SIG-M5 (cell line): Measurements from ENCODE around the gene FRMPD1.

Source experiments
- DNase-seq: peaks from one replicate; lab custom pipeline; 2025; lab: John Stamatoyannopoulos, UW

FRMPD1 gene

DNA sequence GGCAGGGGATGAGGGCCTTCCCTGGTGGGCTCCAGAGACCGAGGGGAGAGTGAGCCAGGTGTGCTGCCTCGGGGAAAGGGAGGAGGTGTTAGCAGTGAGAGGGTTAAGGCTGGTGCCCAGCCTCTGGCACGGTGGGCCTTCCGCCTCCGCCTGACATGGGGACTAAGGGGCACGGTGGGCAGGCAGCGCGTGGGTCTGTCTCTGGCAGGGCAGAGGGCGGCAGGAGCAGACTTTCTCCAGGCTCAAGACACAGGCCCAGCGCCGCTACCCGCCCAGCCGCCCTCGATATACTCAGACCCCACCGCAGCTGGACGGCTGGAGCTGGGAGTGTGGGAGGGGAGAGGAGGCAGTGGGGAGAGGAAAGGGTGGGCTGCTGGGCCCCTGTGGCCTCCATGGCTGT is 14.9 kb upstream of the FRMPD1 start:
- DNase-seq: no peak

DNA sequence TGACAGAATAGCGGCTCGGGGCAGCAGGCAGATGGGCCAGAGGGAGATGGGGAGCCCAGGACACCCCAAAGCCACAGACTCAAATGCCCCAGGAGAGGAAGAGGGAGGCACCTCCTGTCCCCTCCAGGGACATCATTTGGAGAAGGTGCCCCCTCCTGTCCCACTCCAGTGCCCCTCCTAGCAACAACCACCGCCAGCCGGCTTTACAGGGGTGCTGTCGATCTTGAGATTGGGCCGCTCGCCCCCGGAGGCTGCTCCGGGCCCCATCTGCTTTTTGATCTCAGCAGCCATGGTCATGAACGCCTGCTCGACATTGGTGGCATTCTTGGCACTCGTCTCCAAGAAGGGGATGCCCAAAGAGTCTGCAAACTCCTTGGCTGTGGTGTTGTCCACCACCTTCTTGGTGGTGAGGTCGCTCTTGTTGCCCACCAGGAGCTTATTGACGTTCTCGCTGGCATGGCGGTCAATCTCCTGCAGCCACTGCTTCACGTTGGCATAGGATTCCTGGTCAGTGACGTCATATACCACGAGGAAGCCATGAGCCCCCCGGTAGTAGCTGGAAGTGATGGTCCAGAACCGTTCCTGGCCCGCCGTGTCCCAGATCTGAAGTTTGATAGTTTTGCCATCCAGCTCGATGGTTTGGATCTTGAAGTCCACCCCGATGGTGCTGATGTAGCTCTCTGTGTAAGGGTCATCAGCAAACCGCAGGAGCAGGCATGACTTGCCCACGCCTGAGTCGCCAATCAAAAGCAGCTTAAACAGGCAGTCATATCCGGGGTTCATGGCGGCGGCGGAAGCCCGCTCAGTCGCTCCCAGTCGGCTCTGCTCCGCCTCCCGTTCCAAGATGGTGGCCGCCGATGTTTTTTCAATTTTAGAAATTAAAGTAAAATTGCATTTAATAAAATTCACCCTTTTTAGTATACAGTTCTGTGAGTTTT is 14.0 kb upstream of the FRMPD1 start:
- DNase-seq: no peak

DNA sequence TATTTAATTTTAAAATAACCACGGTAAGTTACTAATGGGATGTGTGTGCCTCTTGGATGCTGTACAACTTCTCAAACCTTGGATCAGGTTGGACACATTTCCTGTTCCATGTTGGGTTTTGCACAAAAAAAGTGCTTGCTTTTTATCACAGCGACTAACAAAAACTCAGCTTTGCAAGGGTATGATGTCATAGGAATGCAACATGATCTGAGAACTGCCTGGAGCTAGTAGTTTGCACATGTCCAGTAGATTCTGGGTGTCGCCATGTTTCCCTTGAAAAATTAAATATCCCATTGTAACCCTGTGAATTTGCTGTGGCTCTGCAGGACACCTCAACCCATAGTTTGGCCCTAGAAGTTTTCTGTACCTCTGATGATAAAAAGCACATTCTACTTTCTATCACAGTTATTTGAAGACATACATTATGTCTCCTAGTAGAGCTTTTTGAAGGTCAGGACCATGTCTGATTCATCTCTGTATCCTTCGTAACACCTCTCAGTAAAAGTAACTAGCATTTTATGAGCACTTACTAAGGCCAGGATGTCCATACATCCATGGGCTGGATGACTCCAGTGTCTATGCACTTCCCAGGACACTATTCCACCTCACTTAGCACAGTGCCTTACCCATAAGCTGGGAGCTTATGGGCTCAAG is 11.5 kb upstream of the FRMPD1 start:
- DNase-seq: no peak

DNA sequence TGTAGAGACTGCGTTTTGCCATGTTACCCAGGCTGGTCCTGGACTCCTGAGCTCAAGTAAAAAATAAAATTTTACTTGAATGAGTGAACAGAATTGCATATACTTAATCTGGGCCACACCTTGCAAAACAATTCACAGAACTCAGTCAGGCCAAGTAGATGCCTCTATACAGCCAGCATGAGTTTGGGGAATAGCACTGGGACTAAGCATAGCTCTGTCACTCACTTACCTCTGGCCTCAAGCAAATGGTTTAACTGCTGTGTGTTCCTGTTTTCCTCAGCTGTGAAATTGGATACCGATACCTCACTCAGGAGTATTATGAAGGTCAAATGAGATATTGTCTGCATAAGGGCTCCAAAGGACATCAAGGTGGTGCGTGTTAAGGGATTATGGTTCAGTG is 10.9 kb upstream of the FRMPD1 start:
- DNase-seq: no peak

DNA sequence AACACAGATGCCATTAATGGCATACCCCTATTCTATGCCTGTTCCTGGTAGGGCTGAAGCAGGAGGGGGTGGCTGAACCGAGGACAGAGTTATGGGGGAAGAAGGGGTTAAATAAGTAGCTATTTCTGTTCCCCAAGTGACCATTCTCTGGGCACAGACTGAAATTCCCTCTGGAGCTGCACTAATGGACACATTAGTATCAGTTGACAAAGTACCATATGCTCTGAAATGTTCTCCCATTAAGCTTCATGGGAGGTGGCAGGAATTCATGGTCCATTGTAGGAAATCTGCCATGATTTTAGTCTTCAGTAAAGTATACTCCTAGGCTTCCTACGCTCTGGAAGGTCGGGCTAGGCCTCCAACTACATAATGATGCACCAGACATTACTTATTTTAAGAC is 10.5 kb upstream of the FRMPD1 start:
- no peak for DNase-seq

DNA sequence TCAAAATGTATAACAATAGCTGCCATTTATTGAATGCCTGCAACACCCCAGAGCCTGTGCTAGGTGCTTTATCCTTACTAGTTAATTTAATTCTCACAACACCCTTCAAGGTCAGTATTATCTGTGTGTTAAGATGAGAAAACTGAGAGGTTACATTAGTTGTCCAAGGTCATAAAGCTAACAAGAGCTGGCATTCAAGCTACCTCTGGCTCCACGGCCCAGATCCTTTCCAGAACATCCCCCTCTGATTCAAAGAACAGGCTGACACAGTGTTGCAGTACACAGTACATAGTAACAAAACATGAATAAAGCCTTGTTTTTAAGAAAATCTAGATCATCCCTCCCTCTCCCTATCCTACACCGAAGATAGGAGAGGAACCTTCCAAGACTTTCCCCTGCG is 9.4 kb upstream of the FRMPD1 start:
- DNase-seq: no peak

DNA sequence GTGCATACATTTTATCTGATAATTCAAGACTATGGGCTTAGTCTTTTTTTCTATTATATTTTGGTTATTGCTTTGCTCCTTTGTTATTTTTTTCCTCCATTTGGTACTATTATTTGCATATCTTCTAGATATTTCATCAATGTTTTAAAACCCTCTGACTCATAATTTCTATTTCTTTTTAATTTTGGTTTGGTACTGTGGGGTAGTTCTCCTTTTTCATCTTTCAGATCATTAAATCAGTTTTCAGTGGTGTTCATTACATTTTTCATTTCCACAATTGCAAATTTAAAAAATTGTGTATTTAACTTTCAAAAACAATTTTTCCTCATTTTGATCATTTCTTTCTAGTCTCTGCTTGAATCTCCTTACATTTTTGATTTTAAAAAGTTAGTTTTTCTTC is 7.5 kb upstream of the FRMPD1 start:
- no peak for DNase-seq

DNA sequence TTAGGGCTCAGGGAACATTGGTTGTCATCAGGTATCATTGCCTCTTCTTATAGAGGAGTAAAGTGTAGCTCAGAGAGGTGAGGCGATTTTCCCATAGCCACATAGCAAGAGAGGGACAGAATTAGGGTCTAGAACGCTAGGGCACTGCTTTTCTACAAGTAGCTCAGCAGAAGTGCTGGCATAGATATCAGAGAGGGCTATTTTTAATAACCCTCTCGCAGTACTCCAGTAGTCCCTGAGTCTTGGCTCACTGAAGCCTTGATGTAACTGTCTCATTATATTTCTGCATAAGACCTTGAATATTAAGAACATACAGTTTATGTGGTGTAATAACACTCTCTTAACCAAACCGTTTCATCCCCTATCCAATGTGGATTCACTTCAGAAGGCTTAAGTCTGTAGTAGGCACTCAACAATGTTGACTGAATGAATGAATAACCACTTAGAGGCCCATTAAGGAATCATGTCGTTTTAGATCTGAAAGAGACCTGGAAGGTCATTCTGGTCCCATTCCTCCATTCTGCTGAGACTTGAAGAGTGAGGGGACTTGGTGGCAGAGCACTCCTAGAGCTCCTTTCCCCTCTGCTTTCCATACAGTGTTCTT is 4.7 kb upstream of the FRMPD1 start:
- DNase-seq: no peak

DNA sequence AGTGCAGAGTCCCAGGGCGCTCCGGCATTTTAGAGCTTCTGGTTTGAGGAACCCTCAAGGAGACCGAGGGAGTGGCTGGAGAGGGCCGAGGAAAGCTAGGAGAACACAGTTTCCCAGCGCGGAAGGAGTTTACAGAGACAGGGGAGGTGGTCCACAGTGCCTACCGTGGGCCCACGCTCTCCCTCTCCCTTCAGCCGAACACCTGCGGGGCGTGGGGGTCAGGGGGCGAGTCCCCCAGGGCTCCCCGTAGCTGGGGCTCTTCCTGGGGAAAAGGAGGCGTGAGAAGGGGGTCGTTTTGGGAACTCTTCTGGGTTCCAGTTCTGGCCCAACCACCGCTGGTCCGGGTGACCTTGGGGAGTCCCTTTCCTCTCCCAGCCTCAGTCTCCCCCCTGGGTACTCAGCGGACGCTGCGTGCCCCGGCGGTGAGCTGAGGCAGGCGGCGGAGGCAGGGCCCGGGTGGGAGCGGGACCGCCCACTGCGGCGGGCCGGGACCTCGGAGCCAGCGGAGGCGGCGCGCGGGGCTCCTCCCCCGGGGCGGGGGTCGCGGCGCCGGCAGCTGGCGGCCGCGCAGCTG is 368 bp upstream of the FRMPD1 start:
- DNase-seq: no peak

DNA sequence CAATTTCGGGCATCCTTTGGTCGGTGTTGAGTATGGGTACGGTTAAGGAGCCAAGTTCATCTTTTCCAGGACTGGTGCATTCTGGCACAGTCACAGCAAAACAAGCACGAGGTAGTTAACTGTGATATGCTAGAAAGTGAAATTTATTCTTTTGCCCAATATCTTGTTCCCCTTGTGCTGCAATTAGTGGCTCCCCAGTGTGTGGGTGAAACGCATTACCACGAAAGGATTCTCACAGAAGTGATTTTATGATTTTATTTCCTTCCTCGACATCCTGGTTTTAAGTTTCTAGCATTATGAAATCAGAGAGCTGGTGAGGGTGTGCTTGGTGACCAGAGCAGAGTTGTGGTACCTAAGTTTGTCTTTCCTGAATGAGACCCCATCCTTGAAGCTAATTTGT is 1.5 kb downstream of the FRMPD1 start:
- DNase-seq: no peak

DNA sequence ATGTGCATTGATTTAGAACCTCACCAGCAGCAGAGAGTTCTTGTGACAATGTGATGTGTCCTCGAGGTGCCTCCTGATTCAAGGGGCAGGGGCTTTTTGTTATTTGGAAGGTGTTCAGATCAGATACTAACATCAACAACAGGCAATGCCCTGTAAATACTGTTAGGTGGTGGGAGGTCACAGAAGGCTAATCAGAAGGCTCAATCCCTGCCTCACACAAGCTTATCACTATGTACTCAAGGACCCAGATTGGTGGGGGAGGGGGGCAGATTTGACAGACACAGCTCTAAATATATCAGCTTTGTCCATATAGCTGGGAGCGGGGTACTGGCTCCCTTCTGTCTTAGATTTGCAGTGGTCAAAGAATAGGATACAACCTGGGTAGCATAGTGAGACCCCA is 2.6 kb downstream of the FRMPD1 start:
- DNase-seq: no peak

DNA sequence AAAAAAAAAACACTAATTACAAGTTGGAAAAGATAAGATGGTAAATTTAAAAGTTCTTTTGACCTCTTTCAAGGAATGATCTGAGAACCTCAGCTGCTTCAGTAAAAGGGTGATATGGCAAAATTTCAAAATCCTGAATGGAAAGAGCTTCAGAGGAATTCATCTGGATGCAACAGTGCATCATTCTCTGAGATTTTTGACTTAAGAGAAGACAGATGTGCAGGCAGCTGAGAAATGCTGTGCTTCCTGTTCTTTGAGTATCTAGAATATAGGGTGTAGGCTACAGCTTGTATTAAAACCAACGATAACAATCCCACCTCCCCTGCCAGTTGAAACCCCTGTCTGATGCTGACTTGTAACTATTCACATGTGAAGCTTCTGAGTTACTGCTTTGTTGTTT is 6.2 kb downstream of the FRMPD1 start:
- no peak for DNase-seq

DNA sequence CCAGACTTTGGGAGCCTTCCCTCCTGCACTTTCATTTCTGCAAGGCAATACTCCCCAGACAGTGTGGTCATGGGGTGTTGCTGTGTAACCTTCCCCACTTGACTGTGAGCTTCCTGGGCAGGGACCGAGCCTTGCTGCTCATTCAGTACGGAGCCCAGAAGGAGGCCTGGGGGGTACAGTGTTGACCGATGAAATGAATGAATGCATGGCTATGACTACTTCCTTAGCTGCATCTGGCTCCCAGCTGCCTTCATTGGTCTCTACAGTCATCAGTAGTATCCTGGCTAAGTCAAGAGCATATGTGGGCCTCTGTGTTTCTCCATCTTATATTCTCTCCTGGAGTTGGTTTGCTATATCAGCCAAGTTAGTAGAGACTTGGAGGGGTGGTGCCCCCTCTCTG is 9.9 kb downstream of the FRMPD1 start:
- DNase-seq: no peak

DNA sequence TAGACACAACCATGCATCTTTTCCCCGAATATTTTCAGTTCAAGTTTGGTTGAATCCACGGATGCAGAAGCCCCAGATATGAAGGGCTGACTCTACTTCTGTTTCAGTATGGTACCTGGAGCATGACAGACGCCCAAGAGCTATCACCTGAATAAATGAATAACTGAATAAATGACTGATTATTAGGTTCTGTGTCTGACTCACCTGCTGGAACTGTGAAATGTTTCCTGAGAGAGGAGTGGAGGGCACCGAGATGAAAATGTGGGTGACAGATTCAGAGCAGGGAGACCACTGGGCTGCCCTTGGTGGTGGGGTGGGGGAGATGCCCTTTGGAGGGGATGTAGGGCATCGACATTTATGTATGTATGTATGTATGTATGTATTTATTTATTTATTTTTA is 13.2 kb downstream of the FRMPD1 start:
- DNase-seq: no peak

DNA sequence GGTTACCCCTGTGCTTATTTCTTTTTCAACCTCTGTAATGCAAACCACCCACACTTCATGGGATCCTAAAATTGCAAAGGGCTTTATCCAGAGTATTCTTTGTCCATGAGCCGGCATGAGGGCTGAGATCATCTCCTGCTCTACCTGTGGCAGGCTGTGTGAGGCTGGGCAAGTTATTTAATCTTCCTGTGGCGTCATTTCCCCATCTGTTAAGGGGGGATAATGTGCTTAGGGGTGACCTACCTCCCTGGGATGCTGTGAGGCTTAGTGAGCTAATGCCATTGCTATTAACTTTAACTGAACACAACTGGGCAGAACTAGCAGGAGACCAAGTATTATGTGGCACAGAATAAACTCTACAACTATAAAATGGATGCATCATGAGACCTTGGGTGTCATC is 17.0 kb downstream of the FRMPD1 start:
- DNase-seq: no peak

DNA sequence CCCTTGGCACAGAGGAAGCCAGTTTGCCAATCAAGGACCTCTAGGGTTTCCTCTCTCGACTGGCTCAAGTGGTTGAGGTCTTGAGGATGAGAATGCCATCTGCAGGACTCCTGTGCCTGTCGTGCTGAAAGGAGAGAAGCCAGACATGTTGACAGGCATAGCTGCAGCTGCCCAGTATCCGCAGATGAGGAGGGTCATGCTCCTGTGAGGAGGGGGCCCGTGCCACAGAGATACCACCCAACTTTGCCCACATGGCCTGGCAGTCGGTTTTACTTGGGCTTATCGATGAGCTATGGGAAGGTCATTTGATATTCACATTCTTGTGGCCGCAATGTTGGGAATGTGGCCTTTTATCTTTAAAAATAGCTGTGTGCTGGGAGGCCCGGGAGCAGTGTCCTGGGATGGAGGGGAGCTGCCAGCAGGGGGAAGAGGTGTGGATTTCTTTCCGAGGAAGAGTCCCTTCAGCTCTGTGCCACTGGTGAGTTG is 17.4 kb downstream of the FRMPD1 start:
- DNase-seq: no peak

DNA sequence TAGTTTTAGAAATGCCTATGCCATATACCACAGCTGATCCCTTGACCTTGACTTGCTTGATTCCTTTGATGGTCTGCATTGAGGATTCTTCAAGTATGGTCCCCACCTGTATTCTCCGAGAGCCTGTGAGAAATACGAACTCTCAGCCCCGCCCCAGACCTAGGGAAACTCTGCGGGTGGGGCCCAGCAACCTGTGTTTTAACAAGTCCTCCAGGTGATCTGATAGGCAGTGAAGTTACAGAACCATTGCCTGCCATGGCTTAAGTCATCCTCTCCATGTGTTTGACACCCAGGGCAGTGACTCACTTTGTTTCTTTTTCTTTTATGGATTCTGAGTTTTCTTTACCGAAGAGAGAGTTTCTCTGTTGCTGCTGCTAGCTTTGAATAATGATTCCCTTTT is 18.5 kb downstream of the FRMPD1 start:
- DNase-seq: no peak

DNA sequence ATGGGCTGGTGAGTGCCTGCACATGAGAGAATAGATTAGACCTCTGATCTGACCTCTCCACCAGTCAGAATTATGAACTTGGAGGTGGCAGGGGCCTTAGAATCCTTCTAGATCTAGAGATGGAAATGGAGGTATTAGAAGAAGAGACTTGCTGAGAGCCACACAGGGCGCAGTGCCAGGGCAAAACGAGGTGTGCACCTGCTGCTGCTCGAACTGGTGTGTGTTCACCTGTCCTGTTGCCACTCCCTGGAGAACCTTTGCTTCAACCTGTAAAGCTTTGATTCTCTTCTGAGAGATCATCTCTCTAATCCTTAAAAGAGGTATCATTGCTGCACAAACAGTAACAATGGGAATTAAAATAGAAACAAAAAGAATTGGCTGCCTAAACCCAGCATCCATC is 24.9 kb downstream of the FRMPD1 start:
- DNase-seq: no peak

DNA sequence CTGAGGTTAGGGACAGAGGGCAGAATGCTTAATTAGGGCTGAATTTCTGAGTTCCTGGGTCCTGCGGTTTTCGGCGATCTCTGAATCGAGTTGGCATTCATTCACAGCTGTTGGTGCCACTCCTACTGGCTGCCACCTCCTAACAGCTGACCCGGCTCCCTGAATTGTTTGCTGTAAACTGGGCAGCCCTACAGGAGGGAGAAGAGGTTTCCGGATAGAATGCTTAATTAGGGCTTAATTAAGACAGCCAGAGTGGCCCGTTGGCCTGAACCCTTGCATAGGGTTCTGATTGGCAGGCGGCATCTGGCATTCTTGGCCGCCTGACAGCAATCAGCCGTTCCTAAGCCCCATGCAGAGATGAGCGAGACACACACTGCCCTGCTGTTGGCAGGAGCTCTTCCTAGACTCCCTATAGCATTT is 25.7 kb downstream of the FRMPD1 start:
- DNase-seq: no peak

DNA sequence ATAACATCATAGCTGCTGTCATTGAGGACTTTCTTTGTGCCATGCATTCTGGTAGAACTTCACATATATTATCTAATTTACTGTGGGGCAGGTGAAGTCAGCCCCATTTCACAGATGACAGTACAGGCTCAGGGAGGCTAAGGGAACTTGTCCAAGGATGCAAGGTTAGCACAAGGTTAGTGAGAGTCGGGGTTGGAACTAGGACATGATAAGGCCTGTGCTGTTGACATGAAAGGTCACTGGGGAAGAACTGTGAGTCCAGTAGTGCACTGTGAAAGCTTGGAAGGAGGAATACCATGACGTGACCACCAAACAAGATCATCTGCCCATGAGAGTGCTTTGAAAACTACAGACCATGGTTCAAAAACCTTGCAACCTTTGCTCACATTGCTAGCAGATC is 26.7 kb downstream of the FRMPD1 start:
- DNase-seq: no peak

DNA sequence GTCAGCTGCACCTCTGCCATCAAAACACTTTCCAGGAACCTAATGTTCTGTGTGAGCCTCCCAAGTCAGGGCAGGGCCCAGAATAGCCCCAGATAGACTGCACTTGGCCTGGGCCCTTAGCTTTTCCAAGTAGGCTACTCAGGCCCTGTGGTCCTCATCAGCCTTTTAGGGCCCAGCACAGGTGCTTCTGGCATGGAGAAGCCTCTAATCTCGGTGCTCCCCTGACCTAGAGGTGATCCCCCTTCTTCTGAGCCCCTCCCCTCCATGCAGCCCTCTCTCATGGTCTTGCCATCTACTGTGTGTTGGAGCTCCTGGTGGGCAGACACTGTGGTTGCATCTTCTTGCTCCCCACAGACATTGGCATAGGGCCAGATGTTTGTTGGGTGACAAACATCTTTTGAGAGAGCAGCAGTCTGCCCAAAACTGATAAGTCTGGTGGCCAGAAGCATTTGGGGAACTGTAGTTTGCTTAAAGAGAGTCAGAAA is 28.1 kb downstream of the FRMPD1 start:
- no peak for DNase-seq

DNA sequence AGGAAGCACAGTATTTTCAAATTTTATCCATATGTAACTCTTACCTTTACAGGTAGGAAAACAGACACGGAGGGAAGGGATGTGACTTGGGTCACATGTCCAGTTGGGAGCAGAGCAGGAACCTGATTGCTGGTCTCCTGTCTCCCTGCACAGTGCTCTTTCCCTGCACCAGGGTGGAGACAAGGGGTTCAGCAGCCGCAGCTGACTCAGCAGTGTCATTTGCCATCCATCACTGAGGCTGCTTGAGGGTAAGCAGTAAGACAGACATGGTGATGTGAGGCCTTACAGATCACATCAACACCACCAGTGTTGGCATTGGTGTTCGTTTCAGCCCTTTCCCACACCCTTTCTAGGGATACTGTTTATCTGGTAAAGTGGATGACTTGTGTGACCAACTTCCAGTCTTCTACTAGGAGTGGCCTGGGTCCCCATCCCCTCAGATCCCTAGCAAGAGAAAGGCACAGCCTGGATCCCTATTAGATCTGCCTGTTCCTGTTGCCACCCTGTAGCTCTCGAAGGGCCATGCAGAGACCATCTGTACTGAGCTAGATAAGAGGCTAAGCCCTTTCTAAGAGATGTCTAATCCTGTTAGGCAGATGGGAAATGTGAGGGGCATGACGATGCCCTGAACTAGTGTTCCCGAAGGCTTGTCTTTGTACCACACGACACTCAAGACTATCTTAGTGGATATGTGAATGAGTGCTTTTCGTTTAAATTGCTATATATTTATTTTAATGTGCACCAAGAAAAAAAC is 29.1 kb downstream of the FRMPD1 start:
- no peak for DNase-seq
